Measurements from ENCODE around the gene TSPAN13.

Gene TSPAN13

DNA sequence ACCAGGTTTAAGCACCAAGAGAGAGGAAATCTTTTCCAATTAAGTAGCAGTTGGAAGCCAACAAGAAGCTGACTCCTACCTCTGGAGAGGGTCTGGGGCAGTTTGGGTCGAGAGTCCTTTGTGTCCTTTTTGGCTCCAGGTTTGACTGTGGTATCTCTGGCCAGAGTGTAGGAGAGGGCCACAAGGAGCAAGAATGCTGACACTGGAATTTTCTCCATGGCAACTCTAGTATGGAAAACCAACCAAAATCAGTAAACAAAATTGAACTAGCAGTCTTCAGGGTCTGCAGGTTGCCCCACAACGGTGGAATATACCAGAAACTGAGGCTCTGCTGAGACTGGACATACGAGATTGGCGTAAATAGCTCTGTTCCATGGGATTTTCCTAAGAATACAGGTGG lies 48.0 kb downstream of the TSPAN13 start:
- no peak for TF ChIP-seq EZH2phosphoT487 (IDR thresholded peaks at IDR 0.05; ENCODE audit: low read depth)
- TF ChIP-seq, protein P1, sequence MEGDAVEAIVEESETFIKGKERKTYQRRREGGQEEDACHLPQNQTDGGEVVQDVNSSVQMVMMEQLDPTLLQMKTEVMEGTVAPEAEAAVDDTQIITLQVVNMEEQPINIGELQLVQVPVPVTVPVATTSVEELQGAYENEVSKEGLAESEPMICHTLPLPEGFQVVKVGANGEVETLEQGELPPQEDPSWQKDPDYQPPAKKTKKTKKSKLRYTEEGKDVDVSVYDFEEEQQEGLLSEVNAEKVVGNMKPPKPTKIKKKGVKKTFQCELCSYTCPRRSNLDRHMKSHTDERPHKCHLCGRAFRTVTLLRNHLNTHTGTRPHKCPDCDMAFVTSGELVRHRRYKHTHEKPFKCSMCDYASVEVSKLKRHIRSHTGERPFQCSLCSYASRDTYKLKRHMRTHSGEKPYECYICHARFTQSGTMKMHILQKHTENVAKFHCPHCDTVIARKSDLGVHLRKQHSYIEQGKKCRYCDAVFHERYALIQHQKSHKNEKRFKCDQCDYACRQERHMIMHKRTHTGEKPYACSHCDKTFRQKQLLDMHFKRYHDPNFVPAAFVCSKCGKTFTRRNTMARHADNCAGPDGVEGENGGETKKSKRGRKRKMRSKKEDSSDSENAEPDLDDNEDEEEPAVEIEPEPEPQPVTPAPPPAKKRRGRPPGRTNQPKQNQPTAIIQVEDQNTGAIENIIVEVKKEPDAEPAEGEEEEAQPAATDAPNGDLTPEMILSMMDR (IDR thresholded peaks at IDR 0.05; ENCODE audit: low read depth, low read length), result no peak
- no peaks in the 10 kb centered on the region for H3K79me2 ChIP-seq (ENCODE audit: low read length)
- H3K36me3 ChIP-seq (replicated peaks; ENCODE audit: low read depth, low read length), result no peaks in the 10 kb centered on the region
- no peaks in the 10 kb centered on the region for H4K20me1 ChIP-seq (ENCODE audit: insufficient read depth, low read length)
- H2AFZ ChIP-seq (ENCODE audit: low read depth, low read length), result no peak overlapping the region
- H3K9ac ChIP-seq (ENCODE audit: low read length), result no peak overlapping the region
- no peaks in the 10 kb centered on the region for H3K27me3 ChIP-seq (ENCODE audit: low read depth, low read length)
- no peaks in the 10 kb centered on the region for H3K9me3 ChIP-seq (ENCODE audit: insufficient read depth, low read length)
- no peak overlapping the region for H3K4me3 ChIP-seq (ENCODE audit: low read length)
- no peak overlapping the region for H3K27ac ChIP-seq (ENCODE audit: low read length)
- no peak overlapping the region for H3K4me2 ChIP-seq (ENCODE audit: low read length)
- H3K4me1 ChIP-seq (ENCODE audit: low read length), result no peaks in the 10 kb centered on the region

DNA sequence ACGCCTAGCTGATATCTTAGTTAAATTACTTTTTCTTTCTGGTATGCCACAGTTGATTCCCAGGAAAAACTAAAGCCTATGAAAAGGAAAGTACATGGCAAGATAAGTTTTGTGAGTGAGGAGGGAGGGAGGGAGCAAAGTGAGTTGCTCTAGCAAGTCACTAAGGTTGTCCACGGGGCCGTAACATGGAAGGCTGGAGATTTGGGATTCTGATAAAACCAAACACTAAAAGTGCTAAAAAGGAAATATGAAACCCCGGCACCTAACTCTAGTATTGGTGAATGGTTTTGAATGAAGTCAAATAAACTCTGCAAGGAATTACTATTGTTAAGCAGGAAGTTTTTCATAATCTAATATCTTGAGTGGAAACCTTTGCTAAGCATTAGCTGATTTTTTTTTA lies 49.6 kb downstream of the TSPAN13 start:
- Histone ChIP-seq H3K4me3 (ENCODE audit: low read length) (no peak overlapping the region), H3K9ac (ENCODE audit: low read length) (no peak overlapping the region), H4K20me1 (ENCODE audit: insufficient read depth, low read length) (no peaks in the 10 kb centered on the region), H3K4me2 (ENCODE audit: low read length) (no peak overlapping the region), H3K79me2 (ENCODE audit: low read length) (no peaks in the 10 kb centered on the region), H3K4me1 (ENCODE audit: low read length) (no peaks in the 10 kb centered on the region), H3K36me3 (replicated peaks; ENCODE audit: low read depth, low read length) (no peaks in the 10 kb centered on the region), H3K27me3 (ENCODE audit: low read depth, low read length) (no peaks in the 10 kb centered on the region), H3K27ac (ENCODE audit: low read length) (no peak overlapping the region), H2AFZ (ENCODE audit: low read depth, low read length) (no peak overlapping the region), H3K9me3 (ENCODE audit: insufficient read depth, low read length) (no peaks in the 10 kb centered on the region)
- TF ChIP-seq, protein P1 (IDR thresholded peaks at IDR 0.05; ENCODE audit: low read depth, low read length), result no peak
- TF ChIP-seq EZH2phosphoT487 (IDR thresholded peaks at IDR 0.05; ENCODE audit: low read depth), result no peak

DNA sequence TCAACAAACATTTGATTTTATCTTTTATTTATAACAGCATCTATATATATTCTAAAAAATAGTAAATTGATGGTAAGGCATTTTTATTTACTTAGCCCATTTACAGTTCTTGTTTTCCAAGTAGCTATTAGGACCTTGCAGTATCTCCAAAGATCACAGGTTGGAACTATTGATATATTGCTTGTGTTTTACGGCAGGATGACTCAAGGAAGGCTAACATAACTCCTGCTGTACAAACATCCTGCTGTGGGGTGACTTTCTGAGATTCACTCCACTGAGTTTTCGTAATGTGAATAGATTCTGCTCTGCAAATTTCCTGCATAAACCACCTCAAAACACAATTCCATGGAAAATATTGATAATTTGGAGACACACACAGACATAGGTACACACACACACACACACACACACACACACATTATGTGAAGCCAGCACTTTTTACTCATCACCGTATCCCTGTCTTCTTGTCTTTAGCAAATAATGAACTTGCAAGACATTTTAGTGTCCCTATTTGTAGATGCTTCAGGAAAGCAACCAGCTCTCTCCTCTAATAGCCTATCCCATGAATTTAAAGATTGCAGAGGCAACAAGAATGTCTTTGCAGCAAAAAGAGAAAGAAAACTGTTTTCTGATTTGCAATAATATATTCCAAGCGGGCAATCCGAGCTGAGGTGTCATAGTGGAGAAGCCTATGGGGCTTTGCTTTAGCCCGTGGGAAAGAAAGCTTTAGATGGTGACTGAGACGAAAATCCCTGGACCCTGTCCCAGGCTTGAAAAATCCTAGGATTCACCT lies 50.5 kb downstream of the TSPAN13 start:
- no peaks in the 10 kb centered on the region for H3K9me3 ChIP-seq (ENCODE audit: insufficient read depth, low read length)
- H3K79me2 ChIP-seq (ENCODE audit: low read length), result no peaks in the 10 kb centered on the region
- no peaks in the 10 kb centered on the region for H4K20me1 ChIP-seq (ENCODE audit: insufficient read depth, low read length)
- no peak overlapping the region for H3K9ac ChIP-seq (ENCODE audit: low read length)
- no peaks in the 10 kb centered on the region for H3K27me3 ChIP-seq (ENCODE audit: low read depth, low read length)
- no peaks in the 10 kb centered on the region for H3K36me3 ChIP-seq (replicated peaks; ENCODE audit: low read depth, low read length)
- no peak for TF ChIP-seq EZH2phosphoT487 (IDR thresholded peaks at IDR 0.05; ENCODE audit: low read depth)
- TF ChIP-seq, protein P1 (IDR thresholded peaks at IDR 0.05; ENCODE audit: low read depth, low read length), result no peak
- H3K4me2 ChIP-seq (ENCODE audit: low read length), result no peak overlapping the region
- no peak overlapping the region for H2AFZ ChIP-seq (ENCODE audit: low read depth, low read length)
- H3K4me1 ChIP-seq (ENCODE audit: low read length), result no peaks in the 10 kb centered on the region
- no peak overlapping the region for H3K27ac ChIP-seq (ENCODE audit: low read length)
- no peak overlapping the region for H3K4me3 ChIP-seq (ENCODE audit: low read length)

DNA sequence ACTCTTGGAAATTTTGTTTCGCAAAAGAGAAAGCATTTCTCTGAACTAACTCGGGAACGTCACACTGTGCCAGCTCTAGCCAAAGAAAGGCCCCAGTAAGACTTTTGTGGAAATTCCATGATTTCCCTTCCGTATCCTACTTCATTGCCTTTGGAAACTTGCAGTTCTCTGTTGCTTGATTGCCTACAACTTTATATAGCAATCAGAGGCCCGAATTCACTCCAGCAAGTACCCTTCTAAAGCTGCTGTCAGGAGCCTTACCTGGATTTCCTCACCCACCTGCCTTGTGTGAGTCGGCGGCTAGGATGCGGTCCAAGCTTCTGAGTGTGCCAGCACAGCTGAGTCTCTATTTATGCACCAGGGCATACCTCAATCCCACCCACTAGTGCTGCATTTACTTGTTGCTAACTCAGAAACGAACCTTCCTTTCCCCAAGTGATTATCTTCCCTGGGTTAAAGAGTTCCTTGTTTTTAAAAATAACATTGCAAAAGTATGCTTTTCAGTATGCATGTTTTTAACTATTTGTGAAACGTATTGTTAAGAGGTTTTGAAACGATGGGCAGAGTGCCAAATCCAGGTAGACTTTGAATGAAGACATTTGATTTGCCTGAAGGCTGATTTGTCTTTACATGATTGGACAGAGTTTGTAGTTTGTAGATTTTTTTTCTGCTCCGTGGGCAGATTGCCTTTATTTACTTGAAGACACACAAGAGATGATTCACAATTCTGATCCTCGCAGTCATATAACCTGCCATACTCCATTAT lies 51.3 kb downstream of the TSPAN13 start, which contains the start of gene AGR2:
AGR2 (minus strand) TSS at position 326 of the 766 bp plus-strand sequence. CDS start 3,203 bp downstream, outside the sequence.
- H3K4me1 ChIP-seq (ENCODE audit: low read length), result no peaks in the 10 kb centered on the region
- TF ChIP-seq, protein P1 (IDR thresholded peaks at IDR 0.05; ENCODE audit: low read depth, low read length), result no peak
- TF ChIP-seq EZH2phosphoT487 (IDR thresholded peaks at IDR 0.05; ENCODE audit: low read depth), result no peak

More for the DNA sequence above, 51.3 kb downstream of the TSPAN13 start, which contains the start of gene AGR2:
- no peak within 1 kb of the TSS for H3K4me2 ChIP-seq (ENCODE audit: low read length)
- no peaks in the 10 kb centered on the region for H4K20me1 ChIP-seq (ENCODE audit: insufficient read depth, low read length)
- H3K4me3 ChIP-seq (ENCODE audit: low read length), result no peak within 1 kb of the TSS
- no peaks in the 10 kb centered on the region for H3K36me3 ChIP-seq (replicated peaks; ENCODE audit: low read depth, low read length)
- no peak within 1 kb of the TSS for H2AFZ ChIP-seq (ENCODE audit: low read depth, low read length)
- H3K79me2 ChIP-seq (ENCODE audit: low read length), result no peaks in the 10 kb centered on the region
- no peaks in the 10 kb centered on the region for H3K27me3 ChIP-seq (ENCODE audit: low read depth, low read length)
- H3K9ac ChIP-seq (ENCODE audit: low read length), result no peak within 1 kb of the TSS
- H3K9me3 ChIP-seq (ENCODE audit: insufficient read depth, low read length), result no peaks in the 10 kb centered on the region
- no peak within 1 kb of the TSS for H3K27ac ChIP-seq (ENCODE audit: low read length)

Measured in OCI-LY3 (cell line).